SKM-1 (cell line): ENCODE data around the gene HOXB4.

ENCODE experiments used
- DNase-seq: peaks from one replicate; lab custom pipeline; 2025; ENCODE audit not compliant: unreplicated experiment; lab: John Stamatoyannopoulos, UW

HOXB4 gene

DNA sequence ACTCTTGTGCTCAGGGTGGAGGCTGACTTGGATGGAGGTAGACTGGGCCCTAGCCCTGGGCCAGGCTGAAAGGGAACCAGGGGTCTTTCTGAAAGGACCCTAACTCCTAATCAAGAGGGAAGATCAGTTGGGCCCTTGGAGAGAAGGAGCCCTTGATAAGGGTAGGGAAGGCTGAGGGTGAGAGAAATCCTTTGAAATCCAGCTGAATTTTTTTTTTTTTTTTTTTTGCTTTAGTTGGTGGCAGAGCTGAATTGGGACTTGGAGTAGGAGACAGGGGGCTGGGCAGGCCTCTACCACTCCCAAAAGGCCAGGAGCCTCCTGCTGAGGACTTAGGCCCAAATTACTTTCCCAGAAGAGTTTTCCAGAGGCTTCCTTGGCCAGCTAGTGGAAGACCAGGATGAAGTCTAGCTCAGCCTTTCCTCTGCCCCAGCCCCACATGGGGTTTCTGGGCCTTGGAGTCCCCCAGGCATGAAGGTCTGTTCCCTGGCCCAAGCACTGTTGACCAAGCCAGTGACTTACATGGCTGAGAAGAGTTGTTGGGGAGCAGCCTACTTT lies 12.5 kb upstream of the HOXB4 start:
- DNase-seq: no peak

- no peak for DNase-seq
Observed at GRCh38 chr17:48589831-48590606, 11.9 kb upstream of the HOXB4 start, which contains the start of gene HOXB3. TSS of gene HOXB3 (minus strand) at chr17:48590241. CDS start at chr17:48552474, 37,767 bp downstream.

DNA sequence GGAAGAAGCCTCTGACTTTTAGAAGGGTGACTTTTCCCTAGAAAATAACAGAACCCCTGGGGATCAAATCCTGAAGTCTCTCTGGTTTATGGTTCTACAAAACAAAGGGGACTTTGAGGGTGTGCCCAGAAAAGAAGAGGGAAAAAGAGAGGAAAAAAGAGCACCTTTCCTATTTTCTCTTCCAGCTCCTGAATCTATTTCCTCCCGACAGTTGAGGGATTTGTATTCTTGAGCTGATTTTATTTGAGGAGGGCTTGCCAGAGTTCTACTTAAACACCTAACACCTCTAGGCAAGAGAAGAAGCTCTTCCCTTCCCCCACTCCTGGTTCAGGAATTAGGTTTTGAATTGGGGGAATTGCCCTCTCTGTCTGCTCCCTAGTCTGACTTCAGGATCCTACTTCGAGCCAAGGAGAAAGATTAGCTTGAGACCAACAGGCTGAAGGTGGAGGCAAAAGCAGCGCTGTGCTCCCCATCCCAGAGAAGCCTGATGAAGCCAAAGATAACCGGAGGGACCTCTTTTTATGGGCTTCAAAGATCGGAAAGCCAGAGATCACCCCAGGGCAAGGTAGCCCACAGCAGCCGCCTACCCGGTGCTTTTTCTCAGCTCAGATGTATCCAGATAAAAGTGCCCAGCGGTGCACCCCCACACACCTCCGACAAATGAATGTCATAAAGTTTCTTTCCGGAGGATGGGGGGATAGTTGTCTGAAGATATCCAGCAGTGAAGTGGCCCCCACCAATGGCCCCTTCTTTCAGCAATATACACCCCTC lies 11.1 kb upstream of the HOXB4 start:
- no peak for DNase-seq

- no peak for DNase-seq
Observed at GRCh38 chr17:48588528-48588927, 10.4 kb upstream of the HOXB4 start.

DNA sequence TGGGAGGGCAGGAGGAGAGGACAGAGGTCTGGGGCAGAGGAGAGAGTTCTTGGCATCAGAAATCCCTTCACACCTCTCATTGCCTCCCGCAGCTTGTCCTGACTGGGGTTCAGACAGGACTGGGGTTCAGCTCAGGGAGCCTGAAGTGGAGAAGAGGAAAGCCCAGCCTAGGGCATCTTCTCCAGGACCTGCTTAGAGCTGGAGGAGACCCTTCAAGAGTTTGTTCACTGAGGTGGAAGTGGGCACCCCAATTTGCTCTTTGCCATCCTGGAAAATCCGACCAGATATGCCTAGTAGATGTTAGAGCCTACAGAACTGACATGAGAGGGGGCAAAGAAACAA lies 9.9 kb upstream of the HOXB4 start:
- DNase-seq: no peak

GRCh38 chr17:48587276-48588073 lies 9.3 kb upstream of the HOXB4 start:
- DNase-seq: no peak

GRCh38 chr17:48586355-48587258 lies 8.5 kb upstream of the HOXB4 start:
- DNase-seq: no peak

GRCh38 chr17:48584223-48584741 lies 6.1 kb upstream of the HOXB4 start:
- no peak for DNase-seq

DNA sequence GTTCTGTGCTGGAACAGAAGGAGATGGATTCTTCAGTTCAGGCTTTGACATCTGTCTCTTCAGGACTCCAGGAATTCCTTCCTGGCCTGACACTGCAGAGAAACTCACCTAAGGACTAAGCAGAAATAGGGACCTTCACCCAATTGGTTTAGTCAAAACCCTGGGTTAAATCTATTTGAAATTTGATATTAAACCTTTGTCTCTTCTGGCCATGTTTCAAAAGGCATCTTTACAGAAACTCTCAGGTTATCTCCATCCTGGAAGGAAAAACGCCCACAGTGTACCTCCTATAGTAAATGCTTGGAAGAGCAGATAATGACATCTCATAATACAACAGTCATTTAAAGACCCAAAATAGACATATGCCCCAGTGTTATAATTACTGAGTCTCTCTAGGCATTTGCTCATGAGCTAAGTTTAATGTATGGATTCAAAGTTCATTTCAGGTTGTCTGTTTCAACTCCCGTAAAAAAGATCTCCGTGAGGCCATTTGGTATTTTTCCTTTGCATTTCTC lies 5.6 kb upstream of the HOXB4 start:
- DNase-seq: no peak

DNA sequence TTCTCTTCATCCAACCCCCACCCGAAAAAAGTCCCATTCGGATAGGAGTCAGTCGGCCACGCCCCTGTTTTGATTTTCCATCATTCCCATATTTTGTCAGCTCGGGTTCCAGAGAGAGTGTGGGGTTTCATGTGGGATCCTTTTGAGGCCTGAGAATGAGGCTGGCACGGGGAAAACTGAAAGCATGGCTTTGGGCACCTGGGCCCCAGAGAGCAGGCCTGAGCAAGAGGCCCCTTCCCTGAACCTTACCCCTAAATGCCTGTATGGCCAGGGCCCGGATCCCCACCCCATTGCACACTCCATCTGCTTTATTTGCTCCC lies 4.6 kb upstream of the HOXB4 start:
- DNase-seq: no peak

- no peak for DNase-seq
Observed at GRCh38 chr17:48579760-48580554, 1.8 kb upstream of the HOXB4 start.

DNA sequence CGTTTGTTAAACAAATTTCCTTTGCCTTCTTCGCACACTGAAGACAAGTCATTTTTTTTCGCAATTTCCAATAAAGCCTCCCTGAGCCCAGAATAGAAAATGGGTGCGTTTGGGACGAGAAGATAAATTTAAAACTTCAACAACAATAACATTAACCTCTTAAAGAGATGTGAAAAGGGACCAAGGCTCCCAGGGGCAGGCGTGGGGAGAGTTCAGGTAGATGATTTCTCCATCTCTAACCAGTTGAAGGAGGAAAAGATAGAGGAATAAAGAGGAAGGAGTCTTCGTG lies 1.3 kb upstream of the HOXB4 start:
- DNase-seq: no peak

DNA sequence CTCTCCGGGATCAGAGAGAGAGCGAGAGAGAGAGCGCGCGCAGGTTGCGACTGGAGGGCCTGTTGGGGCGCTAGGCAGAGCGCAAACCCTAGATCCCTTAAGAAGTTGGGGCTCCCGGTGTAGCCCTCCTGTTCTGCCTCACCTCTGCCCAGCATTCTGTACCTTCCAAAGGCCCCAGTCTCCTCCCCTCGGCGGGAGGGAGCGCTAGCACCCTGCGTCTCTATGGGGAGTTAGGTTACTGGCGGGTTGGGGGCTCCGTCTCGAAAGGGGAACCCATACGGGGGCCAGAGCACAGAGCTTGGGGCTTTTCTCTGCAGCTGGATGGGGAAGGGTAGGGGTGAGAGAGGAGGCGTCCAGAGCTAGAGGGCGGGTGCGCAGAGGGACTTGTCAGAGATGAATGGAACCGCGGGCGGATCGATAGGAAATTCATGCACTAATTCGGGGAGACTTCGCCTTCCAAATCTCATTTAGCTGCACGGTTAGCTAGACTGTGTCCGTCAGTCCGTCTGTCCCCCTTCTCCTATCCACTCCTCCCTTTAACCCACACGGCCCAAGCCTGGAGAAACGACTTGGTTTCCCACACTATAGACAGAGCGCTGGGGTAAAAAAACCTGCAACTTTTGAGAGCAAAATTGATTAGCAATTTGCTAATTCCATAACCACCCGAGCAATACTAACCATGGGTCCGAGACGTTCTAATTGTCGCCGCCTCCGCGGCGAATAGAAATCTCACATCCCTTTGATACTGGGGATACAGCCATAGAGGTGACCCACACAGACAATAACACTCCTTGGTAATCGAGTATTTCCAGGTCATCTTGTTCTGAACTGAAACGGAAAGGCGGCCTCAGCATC lies 693 bp upstream of the HOXB4 start:
- no peak for DNase-seq

DNA sequence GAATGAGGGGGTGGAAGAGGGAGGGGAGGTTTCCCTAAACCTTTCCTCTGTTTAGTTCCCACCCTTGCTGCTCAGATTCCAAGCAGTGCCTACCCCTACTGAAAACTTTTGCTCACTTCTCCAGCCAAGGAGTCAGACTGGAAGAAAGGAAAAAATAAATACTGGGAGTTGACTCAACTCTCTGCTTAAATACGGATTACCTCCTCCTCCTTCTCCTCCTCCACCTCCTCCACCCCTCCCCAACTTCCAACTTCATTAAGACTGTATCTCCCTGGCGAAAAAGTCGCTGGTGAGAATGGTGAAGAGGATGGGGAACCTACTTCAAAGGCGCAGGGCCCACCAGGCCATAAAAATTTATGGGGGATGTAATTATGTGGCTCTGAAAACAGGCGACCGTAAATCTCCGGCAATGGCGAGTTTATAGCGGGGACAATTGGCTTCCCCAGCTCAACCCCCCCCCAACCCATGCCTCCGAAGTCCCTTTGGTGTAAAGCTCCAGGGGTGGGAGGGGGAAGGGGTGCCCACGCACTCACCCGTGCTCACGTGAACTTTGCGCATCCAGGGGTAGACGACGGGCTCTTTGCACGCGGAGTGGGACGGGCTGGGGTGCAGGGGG lies 712 bp downstream of the HOXB4 start:
- DNase-seq: no peak

GRCh38 chr17:48576479-48577309 lies 1.5 kb downstream of the HOXB4 start:
- no peak for DNase-seq

- DNase-seq: no peak
Observed at GRCh38 chr17:48575673-48576478, 2.3 kb downstream of the HOXB4 start.
